Measurements from ENCODE around the gene FBF1. TPM values are rescaled to one million over a fixed set of nuclear protein-coding genes. Genes with fewer than 3 reads are reported as not detected.

FBF1 gene
- polyA plus RNA-seq, 1 donor (not counting 4 experiments of a cell fraction or from before 2014, with no cell fraction given), result 4.3 TPM

GRCh38 chr17:75943491-75943890 lies 2.6 kb upstream of the FBF1 start:
- H3K27ac ChIP-seq (ENCODE audit: control insufficient read depth, insufficient read depth, low read length), result no peak overlapping the region
- dilution Hi-C loops (cut with MboI; ENCODE audit: extremely low pct_ligation_motif_present, low sequenced_read_pairs), result no loop called here

GRCh38 chr17:75942473-75942872 lies 1.6 kb upstream of the FBF1 start:
- H3K27ac ChIP-seq (ENCODE audit: control insufficient read depth, insufficient read depth, low read length), result no peak overlapping the region
- no peak overlapping the region for H3K4me3 ChIP-seq (ENCODE audit: control insufficient read depth in 2 of 3, extremely low read depth in 1 of 3, insufficient read depth in 2 of 3, low read depth in 1 of 3, low read length in 3 of 3)
- H3K9me1 ChIP-seq (ENCODE audit: control insufficient read depth, extremely low read depth, insufficient read depth, low read length), result no peaks in the 10 kb centered on the region
- peaks cover 0 to 8% of the 10 kb centered on the region in 2 experiments for H3K36me3 ChIP-seq (ENCODE audit: control insufficient read depth in 2 of 2, extremely low read depth in 1 of 2, insufficient read depth in 2 of 2, low read length in 2 of 2)
- no peak overlapping the region for H3K4me2 ChIP-seq (ENCODE audit: control insufficient read depth, extremely low read depth, insufficient read depth, low read depth, low read length)
- dilution Hi-C loops (cut with MboI; ENCODE audit: extremely low pct_ligation_motif_present, low sequenced_read_pairs), result no loop called here
- no peaks in the 10 kb centered on the region for H3K27me3 ChIP-seq (ENCODE audit: control insufficient read depth, extremely low read depth, insufficient read depth, low read length)
- H4K20me1 ChIP-seq (ENCODE audit: control insufficient read depth, extremely low read depth, insufficient read depth, low read length), result no peaks in the 10 kb centered on the region
- DNase-seq (ENCODE audit: low read depth, low spot score), result no peak
- FAIRE-seq, result no peak
- peaks cover 6% of the 10 kb centered on the region for H3K4me1 ChIP-seq (ENCODE audit: control insufficient read depth, extremely low read depth, insufficient read depth, low read length)
- H3K79me2 ChIP-seq (ENCODE audit: control insufficient read depth, insufficient read depth, low read length), result no peaks in the 10 kb centered on the region
- H2AFZ ChIP-seq (ENCODE audit: control insufficient read depth, low read length), result no peak overlapping the region
- no peak overlapping the region for H3K9ac ChIP-seq (ENCODE audit: control insufficient read depth, extremely low read depth, insufficient read depth, low read length)
- TF ChIP-seq CTCF (optimal IDR thresholded peaks at IDR 0.05 in 1 of 3, IDR thresholded peaks at IDR 0.05 in 1 of 3, conservative IDR thresholded peaks at IDR 0.05 in 1 of 3; ENCODE audit: extremely low read depth in 1 of 3, insufficient read depth in 2 of 3, low read length in 3 of 3) (no peak), EZH2 (IDR thresholded peaks at IDR 0.05; ENCODE audit: low read length) (no peak)
- H3K9me3 ChIP-seq (ENCODE audit: control insufficient read depth, low read depth, low read length), result no peaks in the 10 kb centered on the region

More at GRCh38 chr17:75943491-75943890, 2.6 kb upstream of the FBF1 start:
- FAIRE-seq (no peak), DNase-seq (ENCODE audit: low read depth, low spot score) (no peak)
- Histone ChIP-seq H3K9ac (ENCODE audit: control insufficient read depth, extremely low read depth, insufficient read depth, low read length) (no peak overlapping the region), H3K36me3 (ENCODE audit: control insufficient read depth in 2 of 2, extremely low read depth in 1 of 2, insufficient read depth in 2 of 2, low read length in 2 of 2) (peaks cover 0 to 14% of the 10 kb centered on the region in 2 experiments), H3K79me2 (ENCODE audit: control insufficient read depth, insufficient read depth, low read length) (no peaks in the 10 kb centered on the region), H3K4me2 (ENCODE audit: control insufficient read depth, extremely low read depth, insufficient read depth, low read depth, low read length) (no peak overlapping the region), H3K27me3 (ENCODE audit: control insufficient read depth, extremely low read depth, insufficient read depth, low read length) (no peaks in the 10 kb centered on the region), H3K9me3 (ENCODE audit: control insufficient read depth, low read depth, low read length) (no peaks in the 10 kb centered on the region), H3K4me3 (ENCODE audit: control insufficient read depth in 2 of 3, extremely low read depth in 1 of 3, insufficient read depth in 2 of 3, low read depth in 1 of 3, low read length in 3 of 3) (no peak overlapping the region), H3K4me1 (ENCODE audit: control insufficient read depth, extremely low read depth, insufficient read depth, low read length) (peaks cover 6% of the 10 kb centered on the region), H3K9me1 (ENCODE audit: control insufficient read depth, extremely low read depth, insufficient read depth, low read length) (no peaks in the 10 kb centered on the region), H4K20me1 (ENCODE audit: control insufficient read depth, extremely low read depth, insufficient read depth, low read length) (no peaks in the 10 kb centered on the region), H2AFZ (ENCODE audit: control insufficient read depth, low read length) (no peak overlapping the region)
- TF ChIP-seq CTCF (optimal IDR thresholded peaks at IDR 0.05 in 1 of 3, IDR thresholded peaks at IDR 0.05 in 1 of 3, conservative IDR thresholded peaks at IDR 0.05 in 1 of 3; ENCODE audit: extremely low read depth in 1 of 3, insufficient read depth in 2 of 3, low read length in 3 of 3), result no peak
- TF ChIP-seq EZH2 (IDR thresholded peaks at IDR 0.05; ENCODE audit: low read length), result no peak

Data from keratinocyte (primary cell).